Naive B cell (primary cell): ENCODE data around the gene TOM1. TPM values are rescaled to one million over a fixed set of nuclear protein-coding genes. Genes with fewer than 3 reads are reported as not detected.
A peak's percentile ranks its signal among the peaks of the same experiment; 100 is the strongest.

Source experiments
- ATAC-seq, 2 donors: fragments of 150-1000 bp; cut with Tn5 transposase; 2 replicates each; pipeline ENCODE4 v1.10.0; 2021; ENCODE audit warnings: low read depth in 2 of 2, mild to moderate bottlenecking in 2 of 2, moderate library complexity in 2 of 2
- DNase-seq: peaks from one replicate; pipeline ENCODE4 v3.0.0; 2022
- H3K27ac Mint-ChIP-seq, 6 donors: one replicate each; pipeline ENCODE4 v1.8.0; 2020 to 2022; ENCODE audit warnings: mild to moderate bottlenecking in 6 of 6, mixed read lengths in 6 of 6, moderate library complexity in 5 of 6, inconsistent platforms in 2 of 6
- H3K27me3 Mint-ChIP-seq, 3 donors: one replicate each; pipeline ENCODE4 v1.8.0; 2021 to 2022; ENCODE audit warnings: mixed read lengths in 3 of 3, mild to moderate bottlenecking in 1 of 3
- H3K36me3 Mint-ChIP-seq, 2 donors: one replicate each; pipeline ENCODE4 v1.8.0; 2020 to 2022; ENCODE audit warnings: mixed read lengths in 2 of 2, inconsistent platforms in 1 of 2, mild to moderate bottlenecking in 1 of 2
- H3K4me1 Mint-ChIP-seq, 3 donors: one replicate each; pipeline ENCODE4 v1.8.0; 2020 to 2022; ENCODE audit warnings: mixed read lengths in 3 of 3, inconsistent platforms in 1 of 3, mild to moderate bottlenecking in 1 of 3, moderate library complexity in 1 of 3
- H3K4me3 Mint-ChIP-seq, 8 donors: one replicate each; pipeline ENCODE4 v1.8.0; 2020 to 2022; ENCODE audit warnings: mild to moderate bottlenecking in 8 of 8, mixed read lengths in 8 of 8, moderate library complexity in 8 of 8, inconsistent platforms in 2 of 8
- H3K9me3 Mint-ChIP-seq, 7 donors: one replicate each; pipeline ENCODE4 v1.8.0; 2020 to 2022; ENCODE audit warnings: mixed read lengths in 7 of 7, mild to moderate bottlenecking in 5 of 7, inconsistent platforms in 2 of 7, moderate library complexity in 1 of 7
- polyA plus RNA-seq, 6 donors: library from polyadenylated mRNA; unstranded; fragments of 300-500 nt; fragmentation: Illumina TruSeq; gene quantifications; one replicate each; pipeline ENCODE4 v1.2.3, GENCODE V29; 2021; ENCODE audit warnings: low read depth in 6 of 6

TOM1 gene
- polyA plus RNA-seq, 6 donors from 2014 or later = 15.4 to 24.9 (median 18.8) TPM

GRCh38 chr22:35311551-35311999 is 11.9 kb downstream of the TOM1 start:
- DNase-seq (no peak), ATAC-seq (no peak)
- Mint-ChIP-seq H3K4me1 (peaks cover 51 to 60% (median 60%) of the 10 kb centered on the region in 3 donors), H3K36me3 (no peaks in the 10 kb centered on the region), H3K4me3 (no peak overlapping the region), H3K27me3 (no peaks in the 10 kb centered on the region), H3K27ac (peak overlapping the region in 2 of 6 donors; percentile 26 to 57), H3K9me3 (no peaks in the 10 kb centered on the region)

DNA sequence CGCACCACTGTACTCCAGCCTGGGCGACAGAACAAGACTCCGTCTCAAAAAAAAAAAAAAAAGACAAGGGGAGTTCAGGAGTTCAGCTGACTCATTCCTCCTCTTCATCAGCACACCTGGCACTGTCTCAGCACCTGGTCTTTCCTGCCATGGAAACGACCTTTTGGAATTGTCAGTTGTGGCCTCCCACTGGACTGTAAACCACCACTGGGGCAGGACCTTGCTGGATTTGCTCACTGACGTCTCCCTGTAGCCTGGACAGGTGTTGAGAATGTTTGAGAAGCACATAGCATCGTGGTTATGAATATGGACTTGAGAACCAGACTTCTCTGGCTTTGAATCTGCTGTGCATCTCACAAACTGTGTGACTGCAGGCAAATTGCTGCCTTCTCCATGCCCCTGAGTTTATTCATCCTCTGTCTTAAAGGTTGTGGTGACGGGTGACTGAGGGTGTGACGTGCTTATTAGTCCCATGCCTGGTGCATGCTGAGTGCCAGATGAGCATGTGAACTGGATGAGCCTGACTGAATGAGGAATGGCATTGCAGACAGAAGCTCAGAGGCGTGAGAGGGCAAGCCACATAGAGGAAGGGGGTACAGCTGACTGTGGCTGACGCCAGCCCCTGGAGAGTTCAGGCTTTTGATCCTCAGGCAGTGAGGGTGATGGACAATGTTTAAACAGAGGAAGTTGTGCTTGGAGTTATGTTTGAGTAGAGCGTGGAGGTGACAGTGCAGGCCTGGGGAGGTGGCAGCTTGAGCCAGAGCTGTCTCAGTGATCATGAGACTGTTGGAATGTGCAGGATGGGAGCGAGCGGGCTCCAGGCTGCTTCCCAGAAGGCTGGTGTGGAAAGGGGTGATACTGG is 12.7 kb downstream of the TOM1 start:
- Mint-ChIP-seq H3K9me3 (no peaks in the 10 kb centered on the region), H3K27ac (peak overlapping the region in 4 of 6 donors; percentile 14 to 85 (median 73)), H3K27me3 (no peaks in the 10 kb centered on the region), H3K4me3 (peak overlapping the region in 1 of 8 donors; percentile 13), H3K4me1 (peaks cover 44 to 52% (median 51%) of the 10 kb centered on the region in 3 donors), H3K36me3 (no peaks in the 10 kb centered on the region)
- DNase-seq (peak; percentile 18), ATAC-seq (peak; percentile 48 to 49)

DNA sequence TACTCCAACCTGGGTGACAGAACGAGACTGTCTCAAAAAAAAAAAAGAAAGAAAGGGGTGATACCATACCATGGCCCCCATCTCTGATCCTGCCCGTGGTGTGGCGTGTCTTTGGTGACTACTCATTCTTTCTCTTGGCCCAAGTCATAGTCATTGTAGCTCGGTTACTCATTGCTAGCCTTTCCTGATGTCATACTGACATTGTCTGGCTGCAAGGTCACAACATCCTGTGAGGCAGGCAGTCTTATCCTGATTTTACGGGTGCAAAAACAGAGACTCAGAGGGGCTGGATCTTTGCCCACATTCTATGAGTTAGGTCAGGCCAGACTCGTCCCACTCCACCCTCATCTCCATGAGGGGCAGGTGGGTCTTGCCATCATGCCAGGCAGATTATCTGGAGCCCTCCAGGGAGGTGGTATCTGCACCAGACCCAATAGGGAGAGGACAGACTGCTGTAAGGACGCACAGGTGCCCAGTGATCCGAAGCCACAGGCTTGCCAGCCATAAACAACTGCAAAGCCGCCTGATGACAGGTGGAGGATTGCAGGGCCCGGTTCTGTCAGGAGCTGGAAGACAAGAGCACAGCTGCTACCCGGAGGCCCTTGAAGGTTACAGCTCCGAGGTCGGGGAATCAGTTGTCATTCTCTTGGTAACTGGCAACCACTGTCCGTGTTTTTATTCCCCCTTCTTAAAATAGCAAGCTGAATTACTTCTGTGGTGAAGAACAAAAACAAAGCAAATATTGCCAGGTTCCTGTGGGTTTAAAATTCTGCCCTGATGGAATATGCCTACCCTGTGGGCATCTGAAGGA is 13.8 kb downstream of the TOM1 start:
- Mint-ChIP-seq H3K36me3 (no peaks in the 10 kb centered on the region), H3K27me3 (no peaks in the 10 kb centered on the region), H3K27ac (peak overlapping the region in 1 of 6 donors; percentile 1), H3K9me3 (no peaks in the 10 kb centered on the region), H3K4me3 (no peak overlapping the region), H3K4me1 (peaks cover 34 to 41% (median 40%) of the 10 kb centered on the region in 3 donors)
- ATAC-seq (no peak), DNase-seq (no peak)

DNA sequence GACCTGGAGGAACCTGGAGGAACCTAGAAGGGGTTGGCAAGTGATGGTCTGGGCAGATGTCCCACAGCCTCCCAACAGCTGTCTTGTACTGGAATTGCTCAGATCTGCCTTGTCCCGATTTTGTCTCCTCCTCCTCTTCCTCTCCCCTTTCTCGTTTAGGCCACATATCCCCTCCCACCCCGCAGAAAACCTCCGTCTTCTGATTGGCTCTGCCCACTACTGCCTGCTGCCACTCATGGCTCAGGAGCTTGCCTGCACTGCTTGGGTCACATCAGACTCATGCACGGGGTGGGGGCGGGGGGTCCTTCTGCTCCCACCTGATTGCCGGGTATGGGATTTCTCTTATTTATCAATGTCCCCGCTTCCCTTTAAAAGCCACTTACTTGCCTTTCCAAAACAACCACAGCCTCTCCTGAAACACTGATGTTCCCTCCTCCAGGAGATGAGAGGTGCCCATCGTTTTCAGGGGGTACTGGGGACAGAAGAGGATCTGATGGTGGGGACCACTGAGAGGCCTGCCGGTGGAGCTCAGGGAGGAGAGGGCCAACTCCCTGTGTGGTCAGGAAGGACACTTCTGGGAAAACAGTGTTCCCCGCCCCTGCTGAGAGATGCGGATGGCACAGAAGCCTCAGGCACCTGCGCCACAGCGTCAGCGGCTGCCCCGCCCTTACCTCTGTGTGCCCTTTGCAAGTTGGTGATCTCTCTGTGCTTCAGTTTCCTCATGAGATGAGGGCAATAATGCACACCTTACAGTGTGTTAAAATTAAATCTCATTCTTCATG is 14.7 kb downstream of the TOM1 start:
- H3K4me3 Mint-ChIP-seq = no peak overlapping the region
- H3K9me3 Mint-ChIP-seq = no peaks in the 10 kb centered on the region
- no peak for DNase-seq
- H3K36me3 Mint-ChIP-seq = no peaks in the 10 kb centered on the region
- no peaks in the 10 kb centered on the region for H3K27me3 Mint-ChIP-seq
- no peak for ATAC-seq
- peaks cover 25 to 32% (median 32%) of the 10 kb centered on the region in 3 donors for H3K4me1 Mint-ChIP-seq
- peak overlapping the region in 3 of 6 donors; percentile 31 to 84 (median 38) for H3K27ac Mint-ChIP-seq

DNA sequence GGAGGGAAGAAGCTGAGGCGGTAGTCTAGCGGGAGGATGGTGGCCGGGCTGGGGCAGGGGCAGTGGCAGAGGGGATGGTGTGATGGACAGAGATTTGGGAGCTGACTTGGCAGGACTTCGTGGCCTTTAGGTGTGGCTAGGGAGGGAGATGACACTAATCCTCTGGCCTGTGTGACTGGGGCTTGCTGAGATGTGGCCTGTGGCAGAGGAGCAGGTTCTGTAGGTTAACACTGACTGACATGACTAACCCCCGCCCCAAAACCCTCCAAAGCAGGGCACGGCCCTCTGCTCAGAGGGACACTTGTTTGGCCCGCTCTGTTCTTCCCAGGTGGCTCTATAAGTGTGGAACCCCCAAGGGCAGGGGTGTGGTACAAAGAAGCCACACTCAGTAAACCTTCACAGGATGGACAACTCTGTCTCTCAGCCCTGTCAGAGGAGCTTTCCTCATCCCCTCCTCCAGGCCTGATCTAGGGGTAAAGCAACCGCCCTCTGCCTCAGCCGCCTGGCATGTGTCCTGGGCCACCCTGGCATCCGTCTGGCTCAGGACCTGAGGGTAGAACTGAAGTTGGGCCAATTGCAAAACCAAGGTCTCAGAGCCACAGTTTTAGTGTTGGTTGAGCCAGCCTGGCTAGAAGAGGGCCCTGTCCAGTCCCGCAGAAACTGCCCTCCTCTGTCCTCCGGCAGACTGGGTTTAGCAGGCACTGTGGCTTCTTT is 15.6 kb downstream of the TOM1 start:
- Mint-ChIP-seq H3K9me3 (no peaks in the 10 kb centered on the region), H3K27ac (no peak overlapping the region), H3K4me3 (no peak overlapping the region), H3K27me3 (no peaks in the 10 kb centered on the region), H3K4me1 (peaks cover 18 to 25% (median 23%) of the 10 kb centered on the region in 3 donors), H3K36me3 (no peaks in the 10 kb centered on the region)
- ATAC-seq (no peak), DNase-seq (no peak)

GRCh38 chr22:35315855-35316745 is 16.4 kb downstream of the TOM1 start:
- Mint-ChIP-seq H3K4me1 (peaks cover 15 to 18% (median 17%) of the 10 kb centered on the region in 3 donors), H3K27me3 (no peaks in the 10 kb centered on the region), H3K9me3 (no peaks in the 10 kb centered on the region), H3K36me3 (no peaks in the 10 kb centered on the region), H3K4me3 (no peak overlapping the region), H3K27ac (no peak overlapping the region)
- DNase-seq (no peak), ATAC-seq (peak in 1 of 2 donors; percentile 12)

GRCh38 chr22:35316751-35317150 is 17.1 kb downstream of the TOM1 start:
- H3K4me1 Mint-ChIP-seq = peaks cover 10 to 18% (median 15%) of the 10 kb centered on the region in 3 donors
- H3K9me3 Mint-ChIP-seq = no peaks in the 10 kb centered on the region
- peaks cover 0 to 3% of the 10 kb centered on the region in 2 donors for H3K36me3 Mint-ChIP-seq
- H3K27ac Mint-ChIP-seq = no peak overlapping the region
- no peak for ATAC-seq
- H3K4me3 Mint-ChIP-seq = no peak overlapping the region
- no peaks in the 10 kb centered on the region for H3K27me3 Mint-ChIP-seq
- no peak for DNase-seq

DNA sequence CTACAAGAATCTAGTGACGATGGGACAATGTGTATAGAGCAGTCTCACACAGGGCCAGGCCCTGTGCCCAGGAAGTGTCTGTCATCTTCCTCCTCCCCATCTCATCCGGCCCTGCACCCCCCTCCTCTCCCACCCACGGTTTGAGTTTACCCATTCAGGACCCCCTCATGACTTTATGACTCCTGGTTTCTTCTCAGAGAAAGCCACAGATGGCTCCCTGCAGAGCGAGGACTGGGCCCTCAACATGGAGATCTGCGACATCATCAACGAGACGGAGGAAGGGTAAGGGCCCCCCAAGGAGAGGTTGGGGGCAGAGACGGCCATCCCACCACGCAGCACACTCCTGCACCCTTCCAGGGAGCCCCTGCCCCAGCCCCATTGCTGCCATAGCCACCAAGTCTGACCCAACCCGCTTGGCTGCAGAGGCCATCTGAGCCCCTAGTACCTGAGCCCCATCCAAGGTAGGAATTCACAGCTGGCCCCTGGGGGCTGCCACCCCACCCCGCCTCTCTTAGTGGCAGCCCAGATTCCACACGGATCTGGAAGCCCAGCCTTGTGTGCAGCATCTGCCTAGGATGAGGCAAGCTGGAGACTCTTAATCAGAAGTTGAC is 18.1 kb downstream of the TOM1 start:
- Mint-ChIP-seq H3K4me3 (no peak overlapping the region), H3K36me3 (peaks cover 0 to 6% of the 10 kb centered on the region in 2 donors), H3K27me3 (no peaks in the 10 kb centered on the region), H3K9me3 (no peaks in the 10 kb centered on the region), H3K4me1 (peaks cover under 1 to 13% (median 11%) of the 10 kb centered on the region in 3 donors), H3K27ac (no peak overlapping the region)
- ATAC-seq = no peak
- DNase-seq = no peak

DNA sequence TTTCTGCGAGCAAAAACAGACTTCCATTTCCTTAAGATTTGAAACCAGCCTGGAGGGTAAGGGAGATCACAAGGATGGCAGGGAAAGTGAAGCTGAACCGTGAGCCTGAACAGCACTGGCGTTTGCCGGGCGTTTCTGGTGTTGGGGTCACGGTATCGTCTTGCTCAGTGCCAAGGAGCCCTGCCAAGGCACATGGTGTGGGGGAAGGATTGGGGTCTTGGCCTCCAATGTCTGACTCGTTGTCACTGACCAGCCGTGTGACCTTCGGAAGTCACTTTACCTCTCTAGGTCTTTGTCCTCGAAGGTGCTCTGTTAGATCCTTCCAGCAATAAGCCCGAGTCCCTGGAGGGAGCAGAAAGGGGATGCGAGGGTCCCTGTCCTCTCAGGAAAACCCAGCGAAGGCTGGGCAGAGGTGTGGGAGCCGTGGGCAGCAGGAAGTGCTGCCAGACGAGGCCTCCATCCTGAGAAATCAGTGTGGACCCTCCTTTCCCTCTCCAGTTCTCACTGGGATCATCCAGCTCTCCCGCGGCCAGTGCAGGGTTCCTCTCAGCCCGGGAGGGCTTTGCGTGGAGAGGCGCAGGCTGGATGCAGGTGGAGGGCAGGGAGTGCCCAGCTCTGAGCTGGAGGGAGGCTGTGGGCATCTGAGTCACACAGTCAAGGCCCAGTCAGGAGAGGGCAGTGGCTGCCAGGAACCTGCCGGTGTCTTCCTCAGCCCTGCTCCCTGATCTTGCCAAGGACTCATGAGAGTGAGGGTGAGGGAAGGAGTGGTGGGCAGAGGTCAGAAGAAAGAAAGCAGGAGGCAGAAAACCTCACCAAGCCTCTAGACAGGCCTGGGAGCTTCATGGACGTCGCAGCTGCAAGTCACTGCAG is 18.9 kb downstream of the TOM1 start:
- Mint-ChIP-seq H3K4me1 (peaks cover under 1 to 15% (median 9%) of the 10 kb centered on the region in 3 donors), H3K4me3 (no peak overlapping the region), H3K36me3 (peaks cover 0 to 10% of the 10 kb centered on the region in 2 donors), H3K27me3 (no peaks in the 10 kb centered on the region), H3K27ac (peak overlapping the region in 1 of 6 donors; percentile 10), H3K9me3 (no peaks in the 10 kb centered on the region)
- no peak for ATAC-seq
- DNase-seq = no peak

- no peak for DNase-seq
- Mint-ChIP-seq H3K36me3 (peaks cover 0 to 10% of the 10 kb centered on the region in 2 donors), H3K4me1 (peaks cover 8 to 11% (median 10%) of the 10 kb centered on the region in 3 donors), H3K4me3 (no peak overlapping the region), H3K27me3 (no peaks in the 10 kb centered on the region), H3K9me3 (no peaks in the 10 kb centered on the region), H3K27ac (peak overlapping the region in 2 of 6 donors; percentile 10 to 30)
- no peak for ATAC-seq
These were observed 19.7 kb downstream of the TOM1 start for GRCh38 chr22:35319244-35319985.
